22Rv1 (cell line): Measurements from ENCODE around the gene WWC2.

Experiments used
- CTCF ChIP-seq: fragments of 450-650 bp; IDR thresholded peaks from 2 replicates; pipeline ENCODE4 v1.5.1; 2017; ENCODE audit warnings: mild to moderate bottlenecking
- ZFX ChIP-seq: fragments of 450-650 bp; IDR thresholded peaks from 2 replicates; pipeline ENCODE4 v1.6.1; 2017; ENCODE audit warnings: antibody characterized with exemption, borderline replicate concordance

- no peak for TF ChIP-seq CTCF
- no peak for TF ChIP-seq ZFX
These were observed 196.7 kb downstream of the WWC2 start for GRCh38 chr4:183295711-183296110.
